ENCODE results near the gene NCBP2.
"Not testable (repeated sequence)": the region's sequence is repeated elsewhere in the genome, so short reads cannot be mapped to it uniquely, and the experiment has no call there.

Gene NCBP2

DNA sequence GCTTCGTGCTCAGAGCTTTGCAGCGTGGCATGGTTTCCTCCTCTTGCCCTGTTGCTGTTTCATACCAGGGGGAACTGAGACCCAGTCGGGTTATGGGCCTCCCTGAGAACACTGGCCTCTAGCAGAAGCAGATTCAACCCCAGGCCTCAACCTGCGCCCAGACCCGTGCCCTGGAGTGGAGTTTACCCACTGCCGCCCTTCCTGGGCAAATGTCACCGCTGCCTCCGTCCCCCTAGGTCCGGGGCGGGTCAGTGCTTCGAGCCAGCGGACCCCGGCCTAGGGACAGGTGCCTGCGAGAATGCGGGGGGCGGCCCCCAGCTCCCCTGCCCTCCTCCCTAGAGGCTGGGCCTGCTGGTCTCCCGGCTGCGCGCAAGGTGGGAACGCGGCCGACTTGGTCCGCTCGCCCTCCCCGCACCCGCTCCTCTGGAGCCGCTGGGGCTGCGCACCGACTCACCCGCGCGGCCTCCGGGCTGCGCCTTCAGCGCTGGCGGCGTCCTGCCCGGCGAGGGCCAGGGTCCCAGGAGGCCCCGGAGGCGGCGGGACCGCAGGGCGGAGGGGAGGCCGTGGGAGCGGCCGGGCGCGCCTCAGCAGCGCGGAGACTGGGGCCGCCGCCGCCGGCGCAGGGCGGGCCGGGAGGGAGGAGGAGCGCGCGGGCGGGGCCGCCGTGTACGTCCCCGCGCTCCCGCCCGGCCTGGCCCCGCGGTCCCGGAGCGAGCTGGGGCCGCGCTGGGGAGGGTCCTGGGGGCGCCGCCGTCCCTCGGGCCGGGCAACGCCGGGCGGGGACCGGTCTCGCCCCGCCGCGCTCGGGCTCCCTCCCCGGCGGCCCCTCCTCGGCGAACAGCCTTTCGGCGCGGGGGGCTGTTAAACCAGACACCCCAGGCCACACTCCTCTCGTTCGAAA is 26.2 kb upstream of the NCBP2 start, which contains the start of gene PIGZ:
Gene PIGZ (minus strand): TSS at position 601 of the 901 bp plus-strand sequence. CDS start 16,802 bp downstream, outside the sequence.
- no peak for DNase-seq (ENCODE audit: low read depth in 2 of 2)

DNA sequence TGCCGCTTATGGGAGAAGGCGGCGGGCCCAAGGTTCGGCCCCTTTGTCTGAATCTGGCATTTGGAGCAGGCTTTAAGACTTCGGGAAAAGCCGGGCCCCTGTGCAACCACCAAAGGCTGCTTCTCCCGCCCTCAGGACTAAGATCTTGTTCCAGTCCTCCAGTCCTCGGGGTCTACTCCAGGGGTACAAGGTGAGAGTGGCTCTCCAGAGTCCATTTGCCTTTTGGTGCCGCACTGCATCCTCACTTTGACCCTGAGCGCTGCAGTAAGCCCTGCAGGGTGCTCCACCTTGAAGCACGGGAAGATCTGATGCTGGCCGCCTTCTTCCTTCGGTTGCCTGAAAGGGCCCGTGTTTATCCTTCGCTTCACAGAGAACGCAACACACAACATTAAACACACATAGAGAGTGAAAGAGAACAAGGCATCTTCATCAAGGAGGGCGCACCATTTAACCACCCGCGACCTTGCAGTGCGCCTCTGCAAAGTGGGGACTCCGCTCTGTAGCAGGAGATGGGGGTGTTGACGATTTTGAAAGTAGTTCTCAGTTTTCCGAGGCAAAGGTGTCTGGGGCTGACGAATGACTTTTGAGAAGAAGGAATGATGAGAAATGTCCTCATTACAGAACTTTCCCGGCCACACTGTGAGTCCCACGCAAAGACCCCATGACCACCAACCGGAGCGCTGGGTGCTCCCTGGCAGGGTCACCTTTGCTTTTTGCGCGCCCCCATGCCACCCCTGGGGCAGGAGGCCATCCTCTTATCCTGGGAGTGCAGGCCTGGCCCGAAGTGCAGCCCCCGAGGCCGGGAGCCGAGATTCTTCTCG is 25.3 kb upstream of the NCBP2 start:
- no peak for DNase-seq (ENCODE audit: low read depth in 2 of 2)

DNA sequence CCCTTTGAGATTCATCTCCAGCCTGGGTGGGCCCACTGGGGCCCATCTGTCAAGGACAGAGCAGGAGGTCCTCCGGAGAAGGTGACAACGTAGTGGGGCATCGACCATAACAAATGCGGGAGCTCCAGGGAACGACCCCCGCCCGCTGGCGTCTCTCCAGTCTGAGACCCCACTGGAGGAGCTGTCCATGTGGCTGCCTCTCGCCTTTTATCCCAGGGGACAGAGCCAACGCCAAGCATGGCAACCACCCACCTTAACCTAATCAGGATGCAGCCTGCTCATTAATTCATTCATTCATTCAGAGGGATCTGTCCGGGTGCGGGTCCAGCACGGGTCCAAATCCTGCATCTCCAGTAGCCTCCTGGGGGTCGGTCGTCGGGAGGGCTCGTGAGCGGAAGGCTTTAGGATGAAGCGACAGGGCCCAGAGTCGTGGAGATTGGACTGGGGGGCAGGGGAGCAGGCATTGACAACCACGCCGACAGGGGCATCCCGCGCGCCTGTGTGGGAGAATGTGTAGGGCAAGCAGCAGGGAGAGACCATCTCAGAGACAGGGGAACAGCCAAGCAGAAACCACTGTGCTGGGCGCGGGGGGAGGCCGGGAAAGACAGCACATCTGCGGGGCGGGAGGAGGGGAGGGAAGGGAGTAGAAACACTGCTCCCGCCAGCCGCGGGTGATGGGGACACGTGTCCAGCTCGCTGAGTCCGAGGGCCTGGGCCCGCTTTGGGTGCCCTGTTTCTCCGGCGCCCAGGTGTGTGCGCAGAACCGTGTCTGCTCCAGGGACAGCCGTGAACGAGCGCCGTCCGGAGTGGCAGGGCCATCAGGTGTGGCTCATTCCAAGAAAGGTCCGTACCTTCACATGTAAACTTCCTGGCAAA is 24.4 kb upstream of the NCBP2 start:
- no peak for DNase-seq (ENCODE audit: low read depth in 2 of 2)

DNA sequence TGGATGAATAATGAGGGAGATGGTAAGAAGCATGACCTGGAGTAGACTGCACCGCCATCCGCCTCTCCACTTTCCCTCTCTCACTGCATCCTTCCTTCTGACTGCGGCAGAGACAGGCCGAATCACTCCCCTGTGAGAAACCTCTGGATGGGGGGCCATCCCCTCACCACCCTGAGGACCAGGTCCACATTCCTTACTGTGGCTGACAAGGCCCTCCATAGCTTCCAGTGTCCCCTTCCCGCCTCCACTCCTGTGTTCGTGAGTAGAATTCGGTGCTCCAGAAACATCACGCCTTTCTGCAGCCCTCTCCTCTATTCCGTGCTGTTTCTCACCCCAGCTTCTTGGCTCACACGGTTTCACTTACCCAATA is 23.5 kb upstream of the NCBP2 start:
- DNase-seq (ENCODE audit: low read depth in 2 of 2), result no peak

DNA sequence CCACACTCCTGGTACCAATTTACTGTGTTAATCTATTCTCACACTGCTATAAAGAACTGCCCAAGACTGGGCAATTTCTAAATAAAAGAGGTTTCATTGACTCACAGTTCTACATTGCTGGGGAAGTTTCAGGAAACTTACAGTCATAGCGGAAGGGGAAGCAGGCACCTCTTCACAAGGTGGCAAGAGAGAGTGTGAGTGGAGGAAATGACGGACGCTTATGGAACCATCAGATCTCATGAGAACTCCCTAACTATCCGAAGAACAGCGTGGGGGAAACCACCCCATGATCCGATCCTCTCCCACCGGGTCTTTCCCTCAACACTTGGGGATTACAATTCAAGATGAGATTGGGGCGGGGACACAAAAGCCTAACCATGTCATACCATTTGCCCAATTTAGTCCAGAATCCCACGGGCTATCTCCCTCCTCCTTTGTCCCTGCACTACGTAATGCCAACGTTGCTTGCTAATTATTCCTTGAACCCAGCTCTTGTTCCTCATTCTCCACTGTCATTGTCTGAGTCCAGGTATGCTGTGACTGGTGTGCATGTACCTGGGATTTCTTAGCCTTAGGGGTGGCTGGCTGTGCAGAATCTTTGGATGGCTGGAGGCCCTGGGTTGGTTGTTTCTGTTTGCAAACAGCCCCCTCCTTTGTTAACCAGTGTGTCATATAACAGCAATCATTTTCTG is 22.9 kb upstream of the NCBP2 start:
- DNase-seq (ENCODE audit: low read depth in 2 of 2), result no peak

DNA sequence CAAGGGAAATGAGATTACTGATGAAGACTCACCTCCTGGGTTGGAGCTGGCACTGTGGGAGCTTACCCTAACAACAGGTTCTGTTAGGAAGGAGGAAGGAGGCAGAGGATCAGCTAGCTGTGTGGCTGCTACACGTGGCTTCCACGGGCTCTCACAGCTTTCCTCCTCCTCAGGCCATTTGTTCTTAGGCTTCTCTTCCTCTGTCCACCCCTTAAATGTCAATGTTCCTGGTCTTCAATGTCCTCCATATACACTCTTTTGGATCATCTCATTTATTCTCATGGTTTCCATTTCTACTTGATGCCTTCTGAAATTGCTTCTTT is 21.3 kb upstream of the NCBP2 start:
- DNase-seq (ENCODE audit: low read depth in 2 of 2), result no peak

DNA sequence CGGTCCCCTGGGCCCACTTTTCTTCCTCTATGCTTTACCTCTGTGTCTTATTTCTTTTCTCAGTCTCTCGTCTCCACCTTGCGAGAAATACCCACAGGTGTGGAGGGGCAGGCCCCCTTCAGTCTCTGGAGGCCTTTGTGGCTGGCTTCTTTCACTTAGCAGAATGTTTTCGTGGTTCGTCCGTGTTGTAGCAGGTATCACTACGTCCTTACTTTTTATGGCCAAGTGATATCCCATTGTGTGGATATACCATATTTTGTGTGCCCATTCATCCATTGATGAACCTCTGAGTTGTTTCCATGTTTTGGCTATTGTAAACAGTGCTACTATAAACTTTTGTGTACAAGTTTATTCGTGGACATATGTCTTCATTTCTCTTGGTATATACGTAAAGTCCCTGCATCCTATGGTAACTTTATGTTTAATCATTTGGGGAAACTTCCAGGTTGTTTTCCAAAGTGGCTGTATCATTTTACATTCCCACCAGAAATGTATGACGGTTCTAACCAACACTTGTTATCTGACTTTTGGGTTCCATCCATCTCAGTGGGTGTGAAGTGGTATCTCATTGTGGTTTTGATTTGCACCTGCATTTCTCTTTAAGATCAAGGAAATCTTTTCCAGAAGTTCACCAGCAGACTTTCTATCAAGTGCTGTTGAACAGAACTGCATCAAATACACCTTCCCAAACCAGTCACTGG is 20.8 kb upstream of the NCBP2 start:
- DNase-seq (ENCODE audit: low read depth in 2 of 2), result no peak

DNA sequence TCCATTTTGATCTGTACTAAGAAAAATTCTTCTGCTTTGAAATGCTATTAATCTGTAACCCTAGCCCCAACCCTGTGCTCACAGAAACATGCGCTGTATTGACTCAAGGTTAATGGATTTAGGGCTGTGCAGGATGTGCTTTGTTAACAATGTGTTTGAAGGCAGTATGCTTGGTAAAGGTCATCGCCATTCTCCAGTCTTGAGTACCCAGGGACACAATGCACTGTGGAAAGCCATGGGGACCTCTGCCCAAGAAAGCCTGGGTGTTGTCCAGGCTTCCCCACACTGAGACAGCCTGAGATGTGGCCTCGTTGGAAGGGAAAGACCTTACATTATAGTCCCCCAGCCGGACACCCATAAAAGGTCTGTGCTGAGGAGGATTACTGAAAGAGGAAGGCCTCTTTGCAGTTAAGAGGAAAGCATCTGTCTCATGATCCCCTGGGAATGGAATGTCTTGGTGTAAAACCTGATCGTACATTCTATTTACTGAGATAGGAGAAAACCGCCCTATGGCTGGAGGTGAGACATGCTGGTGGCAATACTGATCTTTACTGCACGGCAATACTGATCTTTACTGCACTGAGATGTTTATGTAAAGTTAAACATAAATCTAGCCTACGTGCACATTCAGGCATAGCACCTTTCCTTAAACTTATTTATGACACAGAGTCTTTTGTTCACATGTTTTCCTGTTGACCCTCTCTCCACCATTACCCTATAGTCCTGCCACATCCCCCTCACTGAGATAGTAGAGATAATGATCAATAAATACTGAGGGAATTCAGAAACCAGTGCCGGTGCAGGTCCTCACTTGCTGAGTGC is 20.0 kb upstream of the NCBP2 start:
- no peak for DNase-seq (ENCODE audit: low read depth in 2 of 2)

DNA sequence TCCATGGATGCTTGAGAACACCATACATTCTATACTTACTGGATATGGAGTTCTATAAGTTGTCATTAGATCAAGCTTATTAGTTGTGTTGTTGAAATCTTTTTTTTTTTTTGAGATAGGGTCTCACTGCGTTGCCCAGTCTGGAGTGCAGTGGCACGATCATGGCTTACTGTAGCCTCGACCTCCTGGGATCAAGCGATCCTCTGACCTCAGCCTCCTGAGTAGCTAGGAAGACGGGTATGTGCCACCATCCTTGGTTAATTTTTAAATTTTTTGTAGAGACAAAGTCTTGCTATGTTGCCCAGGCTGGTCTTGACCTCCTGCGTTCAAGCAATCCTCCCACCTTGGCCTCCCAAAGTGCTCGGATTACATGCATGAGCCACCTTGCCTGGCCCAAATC is 12.5 kb upstream of the NCBP2 start:
- no peak for DNase-seq (ENCODE audit: low read depth in 2 of 2)

DNA sequence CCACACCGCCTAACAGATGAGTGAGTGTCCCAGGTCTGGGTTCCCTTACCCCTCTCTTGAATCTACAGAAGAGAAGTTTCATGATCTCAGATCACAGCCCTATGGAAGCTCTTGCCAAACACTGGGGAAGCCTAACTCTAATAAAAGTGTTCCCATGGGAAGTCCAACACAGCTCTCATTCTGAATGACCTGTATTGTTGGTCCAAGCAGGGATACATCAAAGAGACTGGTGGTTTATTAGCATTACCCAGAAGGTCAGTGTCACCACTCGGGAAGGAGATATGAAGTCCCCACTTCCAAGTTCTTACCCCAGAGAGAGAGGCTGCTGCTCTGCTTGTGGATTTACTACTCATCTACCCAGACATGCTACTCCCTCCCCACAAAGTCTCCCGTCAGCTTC is 9.0 kb upstream of the NCBP2 start:
- no peak for DNase-seq (ENCODE audit: low read depth in 2 of 2)

DNA sequence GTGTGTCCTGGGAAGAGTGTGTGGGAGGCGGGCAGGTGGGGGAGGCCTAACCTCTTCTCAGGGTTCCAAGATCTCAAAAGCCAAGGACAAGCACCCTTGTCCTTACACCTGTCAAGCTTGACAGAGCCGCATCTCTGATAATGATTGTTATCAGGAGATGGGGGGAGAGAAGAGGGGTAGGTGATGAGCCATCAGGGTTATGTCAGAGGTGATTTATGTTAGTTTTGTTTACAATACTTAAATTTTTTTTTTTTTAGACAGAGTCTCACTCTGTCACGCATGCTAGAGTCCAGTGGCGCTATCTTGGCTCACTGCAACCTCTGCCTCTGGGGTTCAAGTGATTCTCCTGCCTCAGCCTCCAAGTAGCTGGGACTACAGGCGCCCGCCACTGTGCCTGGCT is 7.4 kb upstream of the NCBP2 start:
- DNase-seq (ENCODE audit: low read depth in 2 of 2), result no peak

DNA sequence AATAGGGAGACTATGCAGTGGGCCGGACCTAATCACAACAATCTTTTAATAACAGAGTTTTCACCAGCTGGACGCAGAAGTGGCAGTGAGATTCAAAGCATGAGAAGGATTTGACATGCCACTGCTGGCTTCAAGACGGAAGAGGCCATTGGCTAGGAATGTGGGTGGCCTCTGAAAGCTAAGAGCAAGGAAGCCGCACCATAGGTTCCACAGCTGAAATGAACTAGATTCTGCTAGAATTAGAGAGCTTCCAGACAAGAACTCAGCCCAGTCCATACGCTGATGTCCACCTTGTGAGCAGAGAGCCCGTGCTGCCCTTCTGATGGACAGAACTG is 6.9 kb upstream of the NCBP2 start:
- DNase-seq (ENCODE audit: low read depth in 2 of 2), result no peak

DNA sequence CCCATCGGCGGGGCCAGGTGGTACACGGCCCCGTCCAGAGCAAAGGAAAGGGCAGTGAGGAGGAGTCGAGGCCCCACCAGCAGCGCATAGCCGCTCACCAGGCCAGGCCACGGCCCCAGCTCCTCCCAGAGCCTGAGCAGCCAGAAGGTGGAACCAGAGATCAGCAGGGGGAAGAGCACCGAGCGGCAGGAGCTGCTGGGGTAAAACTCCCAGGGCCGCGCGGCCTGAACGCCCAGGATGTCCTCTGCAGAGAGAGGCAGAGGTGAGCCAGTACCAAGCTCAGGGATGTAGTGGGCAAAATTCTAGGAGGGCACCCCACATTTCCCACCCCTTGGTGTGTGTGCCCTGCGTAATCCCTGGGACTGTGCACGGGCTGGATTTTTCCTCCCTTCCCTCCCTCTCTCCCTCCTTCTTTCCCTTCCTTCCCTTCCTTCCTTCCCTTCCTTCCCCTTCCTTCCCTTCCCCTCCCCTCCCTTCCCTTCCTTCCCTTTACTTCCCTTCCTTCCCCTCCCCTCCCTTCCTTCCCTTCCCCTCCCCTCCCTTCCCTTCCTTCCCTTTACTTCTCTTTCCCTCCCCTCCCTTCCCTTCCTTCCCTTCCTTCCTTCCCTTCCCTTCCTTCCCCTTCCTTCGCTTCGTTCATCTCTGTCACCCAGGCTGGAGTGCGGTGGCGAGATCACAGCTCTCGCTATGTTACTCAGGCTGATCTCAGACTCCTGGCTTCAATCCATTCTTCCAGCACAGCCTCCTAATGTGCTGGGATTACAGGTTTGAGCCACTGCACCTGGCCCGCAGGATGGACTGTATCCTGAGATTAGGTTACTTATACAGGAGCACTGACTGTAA is 6.3 kb upstream of the NCBP2 start:
- DNase-seq (ENCODE audit: low read depth in 2 of 2), result no peak

DNA sequence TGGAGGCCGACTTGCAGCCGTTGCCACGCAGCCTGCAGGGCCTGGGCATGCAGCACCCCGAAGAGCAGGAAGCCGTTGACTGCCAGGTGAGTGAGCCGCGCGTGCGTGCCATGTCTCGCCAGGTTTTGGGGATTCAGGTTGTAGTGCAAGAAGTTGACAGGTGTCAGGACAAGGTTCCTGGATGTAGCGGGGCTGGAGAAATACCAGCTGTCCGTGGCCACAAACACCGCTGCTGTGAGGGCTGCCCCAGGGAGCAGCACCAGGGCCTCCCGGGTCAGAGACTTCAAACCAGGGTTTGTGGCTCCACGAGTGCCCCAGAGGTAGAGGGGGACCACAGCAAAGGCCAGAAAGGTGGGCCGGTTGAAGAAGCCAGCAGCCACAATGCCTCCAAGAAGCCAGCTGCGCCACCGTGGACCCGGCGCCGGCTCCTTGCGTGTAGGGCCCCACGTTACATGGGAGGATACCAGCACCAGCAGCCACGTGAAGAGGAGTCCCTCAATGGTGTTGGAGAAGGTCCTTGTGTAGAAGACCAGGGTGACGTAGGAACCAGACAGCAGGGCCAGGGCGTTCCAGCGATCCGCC is 5.6 kb upstream of the NCBP2 start:
- DNase-seq (ENCODE audit: low read depth in 2 of 2), result no peak

DNA sequence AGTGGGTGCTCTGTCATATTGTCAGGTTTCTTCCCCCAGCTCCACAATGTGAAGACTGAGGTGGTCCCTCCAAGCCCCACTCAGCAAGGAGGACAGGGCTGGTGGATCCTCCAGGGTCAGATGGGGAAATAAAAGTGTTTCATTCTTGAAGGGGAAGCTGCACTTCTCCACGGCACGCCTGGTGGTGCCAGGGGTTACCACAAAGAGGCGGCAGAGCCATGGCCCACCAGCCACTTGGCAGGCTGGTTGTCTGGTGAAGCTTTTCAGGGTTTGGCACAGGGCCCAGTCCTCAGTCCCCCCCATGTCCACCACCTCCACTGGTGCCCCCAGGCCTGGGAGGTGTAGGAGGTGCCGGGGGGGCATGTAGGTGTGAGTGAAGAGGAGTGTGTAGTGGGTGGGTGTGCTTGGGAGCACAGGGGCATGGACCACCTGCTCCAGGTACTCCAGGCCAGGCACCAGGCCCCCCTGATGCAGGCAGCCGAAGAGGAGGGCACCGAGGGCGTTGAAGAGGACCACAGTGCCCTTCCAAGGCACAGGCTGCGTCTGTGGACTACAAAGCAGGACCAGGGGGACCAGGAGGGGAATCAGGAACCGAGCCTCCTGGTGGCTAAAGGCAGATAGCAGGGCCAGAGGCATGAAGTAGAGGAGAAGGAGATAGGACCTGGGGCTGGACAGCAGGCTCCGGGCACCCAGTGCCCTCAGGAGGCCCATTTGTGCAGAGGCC is 5.0 kb upstream of the NCBP2 start:
- DNase-seq (ENCODE audit: low read depth in 2 of 2), result no peak

DNA sequence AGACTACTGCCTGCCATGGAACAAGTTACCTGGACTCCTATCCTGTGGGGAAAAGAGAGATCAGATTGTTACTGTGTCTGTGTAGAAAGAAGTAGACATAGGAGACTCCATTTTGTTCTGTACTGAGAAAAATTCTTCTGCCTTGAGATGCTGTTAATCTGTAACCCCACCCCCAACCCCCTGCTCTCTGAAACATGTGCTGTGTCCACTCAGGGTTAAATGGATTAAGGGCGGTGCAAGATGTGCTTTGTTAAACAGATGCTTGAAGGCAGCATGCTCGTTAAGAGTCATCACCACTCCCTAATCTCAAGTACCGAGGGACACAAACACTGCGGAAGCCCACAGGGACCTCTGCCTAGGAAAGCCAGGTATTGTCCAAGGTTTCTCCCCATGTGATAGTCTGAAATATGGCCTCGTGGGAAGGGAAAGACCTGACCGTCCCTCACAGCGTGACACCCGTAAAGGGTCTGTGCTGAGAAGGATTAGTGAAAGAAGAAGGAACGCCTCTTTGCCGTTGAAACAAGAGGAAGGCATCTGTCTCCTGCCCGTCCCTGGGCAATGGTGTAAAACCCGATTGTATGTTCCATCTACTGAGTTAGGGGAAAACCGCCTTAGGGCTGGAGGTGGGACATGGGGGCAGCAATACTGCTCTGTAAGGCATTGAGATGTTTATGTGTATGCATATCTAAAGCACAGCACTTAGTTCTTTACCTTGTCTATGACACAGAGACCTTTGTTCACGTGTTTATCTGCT is 1.9 kb upstream of the NCBP2 start:
- not testable (repeated sequence) for DNase-seq (ENCODE audit: low read depth in 2 of 2)

DNA sequence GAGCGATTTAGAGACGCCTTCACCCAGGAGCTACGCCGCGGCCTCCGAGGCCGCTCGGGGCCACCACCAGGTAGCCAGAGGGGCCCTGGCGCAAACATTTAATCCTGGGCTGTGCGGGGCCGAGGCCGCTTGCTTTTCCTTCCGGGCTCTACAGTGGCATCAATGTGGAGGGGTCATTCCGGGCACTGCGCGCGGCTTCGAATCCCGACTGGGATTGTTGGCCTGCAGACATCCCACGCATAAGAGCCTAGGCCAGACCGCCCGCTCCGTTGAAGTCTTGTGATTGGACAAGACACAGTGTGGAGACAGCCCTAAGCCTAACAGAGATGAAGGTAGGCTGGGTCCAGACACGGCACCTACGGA is 568 bp upstream of the NCBP2 start:
- no peak for DNase-seq (ENCODE audit: low read depth in 2 of 2)

Data from fibroblast of skin of left biceps (primary cell).